ENCODE data around the gene SEPTIN14. TPM values are rescaled to one million over a fixed set of nuclear protein-coding genes. Genes with fewer than 3 reads are reported as not detected.

Gene SEPTIN14
- total and polyA plus RNA-seq, 2 of the 8 experiments (the other 6 are each of a cell fraction or from before 2014, with no cell fraction given): not detected

GRCh38 chr7:55775051-55775420, 87.5 kb downstream of the SEPTIN14 start:
- Histone ChIP-seq H3K4me1 (replicated peaks in 1 of 4; ENCODE audit: control insufficient read depth in 3 of 4, insufficient read depth in 4 of 4, low read length in 3 of 4) (peaks cover 0 to 5% (median 0%) of the 10 kb centered on the region in 4 experiments; a peak in 3 of 7 replicates), H3K18ac (ENCODE audit: extremely low read depth, low read length) (no peak overlapping the region), H3K23me2 (ENCODE audit: low read depth, low read length) (no peaks in the 10 kb centered on the region; the same call in 1 of the 2 replicates), H2BK5ac (ENCODE audit: low read depth, low read length) (0 out of 2 replicates have a peak overlapping the region, but pooled peaks have one; percentile 18), H2AFZ (ENCODE audit: low read length) (no peak overlapping the region), H3K4me3 (ENCODE audit: extremely low read depth in 1 of 4, insufficient read depth in 2 of 4, low read depth in 3 of 4, low read length in 4 of 4) (peak overlapping the region in 3 of 4 experiments; percentile 17 to 46 (median 24); a peak in 4 of 8 replicates), H2BK15ac (ENCODE audit: low read length) (no peak overlapping the region), H3K36me3 (ENCODE audit: control insufficient read depth in 2 of 4, insufficient read depth in 4 of 4, low read length in 3 of 4) (no peaks in the 10 kb centered on the region; a peak in 2 of 8 replicates), H2AK5ac (ENCODE audit: low read depth, low read length) (no peak overlapping the region), H3K9ac (replicated peaks in 1 of 4; ENCODE audit: extremely low read depth in 1 of 4, low read depth in 3 of 4, low read length in 3 of 4) (no peak overlapping the region), H4K20me1 (replicated peaks in 1 of 2; ENCODE audit: control insufficient read depth in 1 of 2, insufficient read depth in 2 of 2, low read length in 2 of 2) (no peaks in the 10 kb centered on the region), H4K91ac (replicated peaks; ENCODE audit: insufficient read length, low read length) (no peak overlapping the region), H4K5ac (ENCODE audit: insufficient read length, low read depth, low read length) (no peak overlapping the region), H3K27ac (ENCODE audit: low read depth, low read length) (no peak overlapping the region), H2BK12ac (ENCODE audit: low read depth, low read length) (no peak overlapping the region), H2BK120ac (replicated peaks; ENCODE audit: low read depth, low read length) (no peak overlapping the region), H3K23ac (ENCODE audit: insufficient read length) (no peak overlapping the region), H3K56ac (replicated peaks; ENCODE audit: insufficient read length, low read depth, low read length) (no peak overlapping the region), H3K79me1 (ENCODE audit: low read depth, low read length) (no peaks in the 10 kb centered on the region), H3K9me3 (ENCODE audit: insufficient read depth in 2 of 2, low read depth in 1 of 2, low read length in 1 of 2) (no peaks in the 10 kb centered on the region), H4K8ac (ENCODE audit: extremely low read depth, insufficient read depth, low read length) (no peak overlapping the region; the same call in 1 of the 2 replicates), H3K4me2 (ENCODE audit: insufficient read depth in 1 of 2, low read depth in 2 of 2, low read length in 2 of 2) (peak overlapping the region; percentile 58 to 66), H3K79me2 (ENCODE audit: control insufficient read depth in 1 of 2, insufficient read depth in 2 of 2, low read length in 2 of 2) (no peaks in the 10 kb centered on the region), H2BK20ac (ENCODE audit: low read length) (no peak overlapping the region), H3K14ac (ENCODE audit: insufficient read length) (no peak overlapping the region), H3K4ac (replicated peaks; ENCODE audit: insufficient read length, low read depth, low read length) (no peak overlapping the region), H3K27me3 (replicated peaks in 1 of 4; ENCODE audit: control insufficient read depth in 3 of 4, extremely low read depth in 1 of 4, insufficient read depth in 3 of 4, low read length in 3 of 4) (no peaks in the 10 kb centered on the region)
- FAIRE-seq: no peak
- CTCF ChIA-PET (ENCODE audit: partially characterized antibody): no interaction called here
- POLR2A ChIA-PET (ENCODE audit: partially characterized antibody): no interaction called here
- DNase-seq (ENCODE audit: low read depth in 1 of 2, low spot score in 2 of 2): peak in 1 of 2 experiments; percentile 43
- 39% methylated on average over 5 of the region's 11 CpGs; no CpG with 5 or more reads in 1 of the 2 experiments for WGBS, 2 experiments (ENCODE audit: extremely low coverage in 1 of 2, insufficient coverage in 1 of 2, insufficient read length in 1 of 2, insufficient replicate concordance in 2 of 2, low coverage in 1 of 2, low lambda C conversion rate in 2 of 2, missing lambda C conversion rate in 1 of 2)
- no peak for TF ChIP-seq KDM4A (IDR thresholded peaks at IDR 0.05; ENCODE audit: low read depth, low read length, severe bottlenecking)
- TF ChIP-seq HDAC2 (IDR thresholded peaks at IDR 0.05; ENCODE audit: borderline replicate concordance in 1 of 2, low read depth in 2 of 2, low read length in 2 of 2): no peak
- no peak for TF ChIP-seq SAP30 (IDR thresholded peaks at IDR 0.05; ENCODE audit: insufficient read depth, insufficient replicate concordance, low read length)
- TF ChIP-seq SP4 (IDR thresholded peaks at IDR 0.05; ENCODE audit: low read length): no peak
- no peak for TF ChIP-seq KDM1A (IDR thresholded peaks at IDR 0.05; ENCODE audit: borderline replicate concordance, low read length)
- TF ChIP-seq HDAC6 (IDR thresholded peaks at IDR 0.05; ENCODE audit: low read depth, low read length): no peak
- TF ChIP-seq USF2 (IDR thresholded peaks at IDR 0.05; ENCODE audit: low read length): no peak
- no peak for TF ChIP-seq CTBP2 (IDR thresholded peaks at IDR 0.05; ENCODE audit: borderline replicate concordance, insufficient read depth, insufficient read length, low read length)
- TF ChIP-seq RNF2 (IDR thresholded peaks at IDR 0.05; ENCODE audit: borderline replicate concordance, low read depth, low read length, missing control alignments, poor library complexity, severe bottlenecking): no peak
- no peak for TF ChIP-seq NANOG (IDR thresholded peaks at IDR 0.05; ENCODE audit: insufficient read depth, low read depth, low read length, poor library complexity, severe bottlenecking)
- TF ChIP-seq POLR2AphosphoS5 (IDR thresholded peaks at IDR 0.05; ENCODE audit: low read depth, low read length): no peak
